Fibroblast of villous mesenchyme (primary cell): ENCODE results near the gene DHRS11. TPM values are rescaled to one million over a fixed set of nuclear protein-coding genes. Genes with fewer than 3 reads are reported as not detected.

Experiments used
- DNase-seq: peaks from one replicate; pipeline ENCODE4 v3.0.0-alpha.2; 2010; ENCODE audit warnings: low read depth
- H3K4me3 ChIP-seq: 2 replicates; pipeline ENCODE4 v1.5.1; 2011; ENCODE audit warnings: low read depth, mild to moderate bottlenecking, low read length
- CTCF ChIP-seq: IDR thresholded peaks from 2 replicates; pipeline ENCODE4 v1.5.1; 2012; ENCODE audit warnings: low read depth, mild to moderate bottlenecking, low read length; ENCODE audit not compliant: insufficient read depth
- total RNA-seq: library from RNA; depleted of rRNA; stranded (reverse); fragments of >200 nt; gene quantifications from 2 replicates; pipeline ENCODE4 v1.2.3, GENCODE V29; 2012

Gene DHRS11
- total RNA-seq, 1 donor, result 5.6 TPM

DNA sequence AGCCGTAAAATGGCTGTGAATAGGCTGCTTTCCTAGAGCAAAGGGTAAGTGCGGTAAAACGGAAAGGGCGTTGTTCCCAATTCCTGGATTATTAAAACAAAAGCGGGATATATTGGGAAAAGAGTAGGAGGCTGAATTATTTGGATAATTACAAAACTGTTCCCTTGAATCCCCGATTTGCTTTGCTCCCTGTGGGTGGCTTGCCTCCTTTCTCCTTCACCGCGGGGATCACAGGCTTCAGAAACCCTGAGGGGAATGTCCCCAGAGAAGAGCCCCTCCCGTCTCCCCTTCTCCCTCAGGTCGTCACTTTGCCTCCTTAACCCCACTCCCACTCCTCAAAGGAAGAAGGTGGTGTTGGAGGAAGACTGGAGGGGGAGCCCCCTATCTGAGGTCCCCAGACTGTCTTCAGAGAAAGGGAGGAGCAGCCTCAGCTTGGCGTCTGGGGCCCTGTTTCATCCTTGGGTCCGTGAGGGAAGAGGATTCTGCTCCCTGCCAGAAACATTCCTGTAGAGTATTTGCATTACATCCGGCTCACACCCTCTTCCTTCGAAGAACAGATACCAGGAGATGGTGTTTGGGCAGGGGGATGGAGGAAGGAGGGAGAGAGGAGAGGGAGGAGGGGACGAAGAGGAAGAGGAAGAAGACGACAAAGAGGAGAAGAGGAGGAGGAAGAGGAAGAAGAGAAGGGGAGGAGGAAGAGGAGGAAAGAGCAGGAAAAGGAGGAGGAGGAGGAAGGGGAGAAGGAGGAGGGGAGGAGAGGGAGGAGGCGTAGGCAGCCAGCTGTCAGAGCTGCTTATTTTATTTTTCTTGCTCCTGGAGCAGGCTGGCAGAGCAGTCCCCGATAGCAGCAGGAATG, 41.5 kb downstream of the DHRS11 start:
- TF ChIP-seq CTCF, result no peak
- H3K4me3 ChIP-seq, result no peak overlapping the region
- no peak for DNase-seq

DNA sequence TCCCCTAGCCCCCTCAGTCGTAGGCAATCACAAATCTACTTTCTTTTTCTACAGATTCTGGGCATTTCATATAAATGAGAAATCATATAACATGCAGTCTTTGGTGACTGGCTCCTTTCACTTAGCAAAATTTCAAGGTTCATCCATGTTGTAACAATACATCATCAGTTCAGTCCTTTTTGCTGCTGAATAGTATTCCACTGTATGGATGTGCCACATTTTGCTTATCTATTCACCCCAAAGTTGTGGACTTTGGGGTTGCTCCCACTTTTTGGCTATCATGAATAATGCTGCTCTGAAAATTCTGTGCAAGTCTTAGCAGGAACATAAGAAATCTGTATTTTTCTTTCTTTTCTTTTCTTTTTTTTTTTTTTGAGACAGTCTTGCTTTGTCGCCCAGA, 48.7 kb downstream of the DHRS11 start:
- no peak for DNase-seq
- H3K4me3 ChIP-seq, result no peak overlapping the region
- no peak for TF ChIP-seq CTCF

DNA sequence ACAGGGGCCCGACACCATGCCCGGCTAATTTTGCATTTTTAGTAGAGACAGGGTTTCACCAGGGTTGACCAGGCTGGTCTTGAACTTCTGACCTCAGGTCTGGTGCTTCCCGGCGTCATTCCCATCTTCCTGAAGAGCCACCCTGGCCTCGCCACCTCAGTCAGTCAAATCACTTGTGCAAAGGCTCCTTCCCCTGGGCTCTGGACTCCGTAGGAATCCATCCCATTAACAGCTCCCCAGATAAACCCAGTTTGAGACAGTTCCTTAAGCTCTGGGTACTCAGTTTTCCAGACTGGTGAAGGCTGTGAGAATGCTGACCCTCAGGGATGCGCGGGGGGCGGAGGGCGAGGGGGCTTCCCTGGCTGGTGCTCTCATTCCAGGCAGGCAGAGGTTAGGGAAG, 49.2 kb downstream of the DHRS11 start:
- no peak for DNase-seq
- no peak overlapping the region for H3K4me3 ChIP-seq
- TF ChIP-seq CTCF, result no peak

DNA sequence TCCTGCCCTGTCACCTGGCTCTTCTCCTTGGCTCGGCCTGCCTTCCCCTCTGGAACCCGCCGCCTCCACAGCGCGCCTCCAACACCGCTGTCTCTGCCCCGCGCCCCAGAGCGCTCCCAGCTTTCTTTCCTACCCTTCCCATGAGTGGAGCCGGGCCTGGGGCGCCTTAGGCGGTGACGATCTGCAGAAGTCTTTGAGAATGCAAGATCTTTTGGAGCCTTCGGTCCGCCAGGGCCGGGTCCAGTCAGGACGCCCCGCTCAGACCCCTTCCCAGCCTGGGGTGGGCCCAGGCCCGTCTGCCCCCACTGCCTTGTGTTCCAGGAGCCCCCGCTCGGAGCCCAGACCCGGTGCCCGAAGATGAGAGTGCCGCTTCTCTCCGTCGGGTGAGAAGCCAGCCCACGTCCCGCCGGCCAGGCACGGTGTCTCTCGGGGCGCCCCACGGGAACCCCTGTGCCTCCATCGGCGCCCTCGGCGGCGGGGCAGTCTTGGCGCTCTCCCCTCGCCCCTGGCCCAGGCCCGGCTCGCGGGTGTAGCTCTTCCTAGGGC, 49.7 kb downstream of the DHRS11 start:
- no peak for DNase-seq
- no peak overlapping the region for H3K4me3 ChIP-seq
- no peak for TF ChIP-seq CTCF

GRCh38 chr17:36641877-36642845, 50.5 kb downstream of the DHRS11 start:
- no peak for DNase-seq
- peak overlapping the region; percentile 15 for H3K4me3 ChIP-seq
- no peak for TF ChIP-seq CTCF

- no peak for DNase-seq
- H3K4me3 ChIP-seq, result no peak overlapping the region
- no peak for TF ChIP-seq CTCF
Measured at GRCh38 chr17:36643086-36643685, 51.5 kb downstream of the DHRS11 start.
